Measurements from ENCODE around the gene SLC41A3. TPM values are rescaled to one million over a fixed set of nuclear protein-coding genes. Genes with fewer than 3 reads are reported as not detected.
"Not testable (repeated sequence)": the region's sequence is repeated elsewhere in the genome, so short reads cannot be mapped to it uniquely, and the experiment has no call there.

Gene SLC41A3
- total RNA-seq, 2 experiments from 2014 or later, result 23.1 to 26.6 TPM

GRCh38 chr3:125967156-125967555, 116.8 kb downstream of the SLC41A3 start:
- no peak for DNase-seq
- CTCF ChIA-PET, result no interaction called here
- Mint-ChIP-seq H3K27ac (no peak overlapping the region), H3K36me3 (ENCODE audit: low read depth) (no peaks in the 10 kb centered on the region), H3K9me3 (ENCODE audit: low read depth) (no peaks in the 10 kb centered on the region), H3K27me3 (peaks cover 18% of the 10 kb centered on the region), H3K4me3 (no peak overlapping the region), H3K4me1 (peaks cover 4% of the 10 kb centered on the region)
- POLR2A ChIA-PET, result no interaction called here
- intact Hi-C loops (cut with DNase I, micrococcal nuclease), result no loop called here
- no peak for ATAC-seq

GRCh38 chr3:125965505-125965904, 118.4 kb downstream of the SLC41A3 start:
- H3K27me3 Mint-ChIP-seq, result peaks cover 10% of the 10 kb centered on the region
- ChIA-PET POLR2A (no interaction called here), CTCF (no interaction called here)
- no peaks in the 10 kb centered on the region for H3K36me3 Mint-ChIP-seq (ENCODE audit: low read depth)
- H3K9me3 Mint-ChIP-seq (ENCODE audit: low read depth), result no peaks in the 10 kb centered on the region
- H3K4me1 Mint-ChIP-seq, result no peaks in the 10 kb centered on the region
- no peak overlapping the region for H3K4me3 Mint-ChIP-seq
- intact Hi-C loops (cut with DNase I, micrococcal nuclease), result no loop called here
- H3K27ac Mint-ChIP-seq, result no peak overlapping the region
- DNase-seq, result no peak
- ATAC-seq, result no peak

GRCh38 chr3:125963834-125964233, 120.1 kb downstream of the SLC41A3 start:
- DNase-seq; H3K27me3 Mint-ChIP-seq; H3K4me3 Mint-ChIP-seq; H3K9me3 Mint-ChIP-seq (ENCODE audit: low read depth); H3K27ac Mint-ChIP-seq; POLR2A ChIA-PET; CTCF ChIA-PET; intact Hi-C loops (cut with DNase I, micrococcal nuclease); H3K36me3 Mint-ChIP-seq (ENCODE audit: low read depth); H3K4me1 Mint-ChIP-seq; ATAC-seq: not testable (repeated sequence)

GRCh38 chr3:125961289-125961589, 122.7 kb downstream of the SLC41A3 start:
- intact Hi-C loops (cut with DNase I, micrococcal nuclease), result no loop called here
- peaks cover 2% of the 10 kb centered on the region for H3K9me3 Mint-ChIP-seq (ENCODE audit: low read depth)
- H3K36me3 Mint-ChIP-seq (ENCODE audit: low read depth), result peaks cover 3% of the 10 kb centered on the region
- no peak overlapping the region for H3K4me3 Mint-ChIP-seq
- ChIA-PET POLR2A (no interaction called here), CTCF (no interaction called here)
- DNase-seq (no peak), ATAC-seq (no peak)
- H3K27ac Mint-ChIP-seq, result no peak overlapping the region
- peaks cover 17% of the 10 kb centered on the region for H3K27me3 Mint-ChIP-seq
- H3K4me1 Mint-ChIP-seq, result no peaks in the 10 kb centered on the region

GRCh38 chr3:125960456-125961288, 123.3 kb downstream of the SLC41A3 start:
- no peak overlapping the region for H3K27ac Mint-ChIP-seq
- no peak overlapping the region for H3K4me3 Mint-ChIP-seq
- POLR2A ChIA-PET, result no interaction called here
- no peaks in the 10 kb centered on the region for H3K4me1 Mint-ChIP-seq
- intact Hi-C loops (cut with DNase I, micrococcal nuclease), result no loop called here
- peaks cover 17% of the 10 kb centered on the region for H3K27me3 Mint-ChIP-seq
- no peak for DNase-seq
- CTCF ChIA-PET, result no interaction called here
- peaks cover 3% of the 10 kb centered on the region for H3K36me3 Mint-ChIP-seq (ENCODE audit: low read depth)
- no peak for ATAC-seq
- H3K9me3 Mint-ChIP-seq (ENCODE audit: low read depth), result peaks cover 2% of the 10 kb centered on the region

GRCh38 chr3:125960066-125960424, 123.9 kb downstream of the SLC41A3 start:
- no peak overlapping the region for H3K4me3 Mint-ChIP-seq
- CTCF ChIA-PET, result no interaction called here
- DNase-seq (no peak), ATAC-seq (no peak)
- peaks cover 19% of the 10 kb centered on the region for H3K27me3 Mint-ChIP-seq
- H3K4me1 Mint-ChIP-seq, result no peaks in the 10 kb centered on the region
- POLR2A ChIA-PET, result no interaction called here
- peaks cover 3% of the 10 kb centered on the region for H3K36me3 Mint-ChIP-seq (ENCODE audit: low read depth)
- no peak overlapping the region for H3K27ac Mint-ChIP-seq
- peaks cover 2% of the 10 kb centered on the region for H3K9me3 Mint-ChIP-seq (ENCODE audit: low read depth)
- intact Hi-C loops (cut with DNase I, micrococcal nuclease), result no loop called here

GRCh38 chr3:125959317-125960065, 124.4 kb downstream of the SLC41A3 start:
- H3K4me1 Mint-ChIP-seq, result no peaks in the 10 kb centered on the region
- DNase-seq, result no peak
- no peak overlapping the region for H3K4me3 Mint-ChIP-seq
- POLR2A ChIA-PET, result no interaction called here
- CTCF ChIA-PET, result no interaction called here
- peaks cover 2% of the 10 kb centered on the region for H3K9me3 Mint-ChIP-seq (ENCODE audit: low read depth)
- intact Hi-C loops (cut with DNase I, micrococcal nuclease), result no loop called here
- H3K36me3 Mint-ChIP-seq (ENCODE audit: low read depth), result peaks cover 3% of the 10 kb centered on the region
- no peak for ATAC-seq
- no peak overlapping the region for H3K27ac Mint-ChIP-seq
- H3K27me3 Mint-ChIP-seq, result peaks cover 19% of the 10 kb centered on the region

- Mint-ChIP-seq H3K27me3 (peaks cover 24% of the 10 kb centered on the region), H3K4me1 (no peaks in the 10 kb centered on the region), H3K36me3 (ENCODE audit: low read depth) (peaks cover 3% of the 10 kb centered on the region), H3K4me3 (no peak overlapping the region), H3K9me3 (ENCODE audit: low read depth) (peaks cover 2% of the 10 kb centered on the region), H3K27ac (no peak overlapping the region)
- DNase-seq (no peak), ATAC-seq (no peak)
- intact Hi-C loops (cut with DNase I, micrococcal nuclease), result no loop called here
- ChIA-PET CTCF (no interaction called here), POLR2A (no interaction called here)
Measured at GRCh38 chr3:125958511-125959316, 125.2 kb downstream of the SLC41A3 start.

GRCh38 chr3:125957674-125958510, 126.0 kb downstream of the SLC41A3 start:
- intact Hi-C loops (cut with DNase I, micrococcal nuclease), result no loop called here
- Mint-ChIP-seq H3K4me3 (no peak overlapping the region), H3K4me1 (no peaks in the 10 kb centered on the region), H3K27ac (no peak overlapping the region), H3K36me3 (ENCODE audit: low read depth) (peaks cover 3% of the 10 kb centered on the region), H3K9me3 (ENCODE audit: low read depth) (peaks cover 2% of the 10 kb centered on the region), H3K27me3 (peaks cover 26% of the 10 kb centered on the region)
- ChIA-PET POLR2A (no interaction called here), CTCF (no interaction called here)
- ATAC-seq (no peak), DNase-seq (no peak)

- peaks cover 26% of the 10 kb centered on the region for H3K27me3 Mint-ChIP-seq
- ATAC-seq; H3K9me3 Mint-ChIP-seq (ENCODE audit: low read depth); H3K27ac Mint-ChIP-seq; DNase-seq; CTCF ChIA-PET; POLR2A ChIA-PET; H3K4me1 Mint-ChIP-seq; H3K4me3 Mint-ChIP-seq; H3K36me3 Mint-ChIP-seq (ENCODE audit: low read depth); intact Hi-C loops (cut with DNase I, micrococcal nuclease): not testable (repeated sequence)
Measured at GRCh38 chr3:125957020-125957419, 126.9 kb downstream of the SLC41A3 start.

All from activated CD4-positive, alpha-beta T cell treated with anti-CD3 and anti-CD28 coated beads for 36 hours (primary cell).